Peyer's patch (tissue), 4 donors: ENCODE measurements around the gene LRRC1. TPM values are rescaled to one million over a fixed set of nuclear protein-coding genes. Genes with fewer than 3 reads are reported as not detected.
A peak's percentile ranks its signal among the peaks of the same experiment; 100 is the strongest.

Experiments used
- DNase-seq, 3 donors: peaks; one replicate each; pipeline ENCODE4 v3.0.0-alpha.2; 2017 to 2019
- H3K27ac ChIP-seq, 4 donors: fragments of 200-600 bp; sonication (generic); one replicate each; pipeline ENCODE4 v1.5.1; 2016 to 2019
- H3K27me3 ChIP-seq, 2 donors: fragments of 200-600 bp; sonication (generic); one replicate each; pipeline ENCODE4 v1.5.1; 2019
- H3K36me3 ChIP-seq, 3 donors: fragments of 200-600 bp; sonication (generic); one replicate each; pipeline ENCODE4 v1.5.1; 2016 to 2019
- H3K4me1 ChIP-seq, 4 donors: fragments of 200-600 bp; sonication (generic); one replicate each; pipeline ENCODE4 v1.5.1; 2016 to 2019
- H3K4me3 ChIP-seq, 4 donors: fragments of 200-600 bp; sonication (generic); 1 replicate in 3 of 4; 2 replicates in 1 of 4; pipeline ENCODE4 v1.5.1; 2016 to 2019; ENCODE audit warnings: mild to moderate bottlenecking in 1 of 4
- H3K9me3 ChIP-seq, 4 donors: fragments of 200-600 bp; sonication (generic); one replicate each; pipeline ENCODE4 v1.5.1; 2016 to 2019; ENCODE audit warnings: mild to moderate bottlenecking in 1 of 4
- CTCF ChIP-seq, 6 experiments: fragments of 450-650 bp in 4 of 6; fragments of 200-600 bp in 2 of 6; sonication (generic) in 1 of 6; IDR thresholded peaks; one replicate each; pipeline ENCODE4 v1.5.1; 2017 to 2019; ENCODE audit warnings: antibody characterized with exemption in 6 of 6, mild to moderate bottlenecking in 3 of 6, moderate library complexity in 1 of 6
- POLR2A ChIP-seq, 2 donors: fragments of 450-650 bp; IDR thresholded peaks; one replicate each; pipeline ENCODE4 v1.5.1; 2017; ENCODE audit warnings: antibody characterized with exemption in 2 of 2, mild to moderate bottlenecking in 2 of 2, moderate library complexity in 2 of 2
- total RNA-seq, 4 donors: library from RNA; depleted of rRNA; stranded (reverse); fragments of >200 nt; gene quantifications; one replicate each; pipeline ENCODE4 v1.1.0, GENCODE V29; 2016

LRRC1 gene
- total RNA-seq, 4 donors from 2014 or later, result 37.1 to 63.6 (median 49.8) TPM

- no peaks in the 10 kb centered on the region for H3K36me3 ChIP-seq
- no peaks in the 10 kb centered on the region for H3K27me3 ChIP-seq
- no peak overlapping the region for H3K4me3 ChIP-seq
- no peaks in the 10 kb centered on the region for H3K9me3 ChIP-seq
- TF ChIP-seq CTCF (IDR thresholded peaks at IDR 0.05) (no peak), POLR2A (IDR thresholded peaks at IDR 0.05) (no peak)
- H3K4me1 ChIP-seq, result peaks cover 0 to 15% (median 0%) of the 10 kb centered on the region in 4 donors
- DNase-seq, result no peak
- H3K27ac ChIP-seq, result no peak overlapping the region
Measured at GRCh38 chr6:53818858-53819609, 24.2 kb downstream of the LRRC1 start.

GRCh38 chr6:53822401-53823125 lies 27.8 kb downstream of the LRRC1 start:
- Histone ChIP-seq H3K36me3 (no peaks in the 10 kb centered on the region), H3K27me3 (no peaks in the 10 kb centered on the region), H3K27ac (no peak overlapping the region), H3K9me3 (no peaks in the 10 kb centered on the region), H3K4me3 (no peak overlapping the region), H3K4me1 (peaks cover 0 to 16% (median 0%) of the 10 kb centered on the region in 4 donors)
- DNase-seq, result no peak
- no peak for TF ChIP-seq CTCF (IDR thresholded peaks at IDR 0.05)
- no peak for TF ChIP-seq POLR2A (IDR thresholded peaks at IDR 0.05)

GRCh38 chr6:53824714-53825113 lies 29.9 kb downstream of the LRRC1 start:
- Histone ChIP-seq H3K4me1 (peaks cover 0 to 33% (median 0%) of the 10 kb centered on the region in 4 donors), H3K27ac (peak overlapping the region in 1 of 4 donors; percentile 67)
- DNase-seq, result no peak

GRCh38 chr6:53825532-53826321 lies 30.9 kb downstream of the LRRC1 start:
- DNase-seq, result no peak
- TF ChIP-seq POLR2A (IDR thresholded peaks at IDR 0.05) (no peak), CTCF (IDR thresholded peaks at IDR 0.05) (no peak)
- Histone ChIP-seq H3K9me3 (no peaks in the 10 kb centered on the region), H3K27ac (peak overlapping the region in 3 of 4 donors; percentile 56 to 79 (median 62)), H3K4me3 (peak overlapping the region in 1 of 4 donors; percentile 4), H3K4me1 (peaks cover 0 to 44% (median 0%) of the 10 kb centered on the region in 4 donors), H3K27me3 (no peaks in the 10 kb centered on the region), H3K36me3 (no peaks in the 10 kb centered on the region)

More at GRCh38 chr6:53824714-53825113, 29.9 kb downstream of the LRRC1 start:
- Histone ChIP-seq H3K27me3 (no peaks in the 10 kb centered on the region), H3K36me3 (no peaks in the 10 kb centered on the region), H3K9me3 (no peaks in the 10 kb centered on the region), H3K4me3 (no peak overlapping the region)
- TF ChIP-seq CTCF (IDR thresholded peaks at IDR 0.05) (no peak), POLR2A (IDR thresholded peaks at IDR 0.05) (no peak)

- DNase-seq, result peak in 1 of 3 donors; percentile 70
- Histone ChIP-seq H3K27ac (peak overlapping the region in 3 of 4 donors; percentile 56 to 79 (median 62)), H3K4me3 (no peak overlapping the region), H3K27me3 (no peaks in the 10 kb centered on the region), H3K36me3 (no peaks in the 10 kb centered on the region), H3K9me3 (no peaks in the 10 kb centered on the region), H3K4me1 (peaks cover 0 to 60% (median 2%) of the 10 kb centered on the region in 4 donors)
- TF ChIP-seq CTCF (IDR thresholded peaks at IDR 0.05) (no peak), POLR2A (IDR thresholded peaks at IDR 0.05) (peak in 1 of 2 donors; percentile 17)
Measured at GRCh38 chr6:53827531-53827930, 32.7 kb downstream of the LRRC1 start.
